Glomerular endothelial cell (primary cell): ENCODE results near the gene AQP12A. TPM values are rescaled to one million over a fixed set of nuclear protein-coding genes. Genes with fewer than 3 reads are reported as not detected.

Source experiments
- DNase-seq: peaks from one replicate; pipeline ENCODE4 v3.0.0-alpha.2; 2011; ENCODE audit warnings: low read depth, low spot score; ENCODE audit errors: extremely low read depth
- total RNA-seq: library from RNA; depleted of rRNA; stranded (reverse); fragments of >200 nt; gene quantifications from 2 replicates; pipeline ENCODE4 v1.2.3, GENCODE V29; 2015

AQP12A gene
- total RNA-seq, 1 donor from 2014 or later: not detected

DNA sequence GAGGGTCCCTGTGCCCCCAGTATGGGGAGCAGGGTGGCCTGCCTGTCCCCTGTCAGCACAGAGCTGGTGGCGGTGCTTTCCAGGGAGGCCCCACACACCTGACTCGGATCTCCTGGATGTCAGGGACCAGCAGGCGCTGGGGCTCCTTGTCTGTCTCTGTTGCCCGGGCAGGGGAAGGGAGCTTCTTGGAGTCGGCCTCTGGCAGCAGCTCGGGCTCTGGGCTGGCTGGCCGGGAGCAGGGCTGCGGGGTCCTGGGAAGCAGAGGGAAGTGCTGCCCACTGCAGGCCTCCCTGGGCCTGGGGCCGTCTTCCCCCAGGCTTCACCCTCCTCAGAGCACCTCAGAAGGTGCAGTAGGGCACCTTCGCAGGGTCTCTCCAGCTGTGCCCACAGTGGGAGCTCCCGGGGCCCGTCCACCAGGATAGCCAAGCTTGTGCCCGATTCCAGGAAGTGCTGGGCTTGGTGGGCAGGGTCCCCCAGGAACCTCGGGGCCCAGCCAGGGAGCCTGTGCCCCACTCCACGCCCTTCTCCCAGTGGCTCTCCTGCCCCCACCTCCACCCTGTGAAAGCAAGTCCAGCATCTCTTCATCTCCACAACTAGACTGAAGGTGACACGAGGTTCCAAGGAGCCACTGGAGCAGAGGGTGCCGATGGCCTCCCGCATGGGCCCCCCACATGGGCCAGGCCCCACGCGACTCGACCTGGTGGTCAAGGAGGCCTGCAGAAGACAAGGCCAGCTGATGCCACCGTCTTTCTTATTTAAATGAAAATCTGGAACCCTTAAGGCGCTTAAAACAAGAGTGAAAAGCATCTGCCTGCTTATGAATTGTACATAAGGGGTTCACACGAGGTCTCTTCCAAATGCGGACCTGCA, 28.2 kb downstream of the AQP12A start:
- no peak for DNase-seq

- DNase-seq: no peak
Observed at GRCh38 chr2:240720686-240721595, 29.3 kb downstream of the AQP12A start.

DNA sequence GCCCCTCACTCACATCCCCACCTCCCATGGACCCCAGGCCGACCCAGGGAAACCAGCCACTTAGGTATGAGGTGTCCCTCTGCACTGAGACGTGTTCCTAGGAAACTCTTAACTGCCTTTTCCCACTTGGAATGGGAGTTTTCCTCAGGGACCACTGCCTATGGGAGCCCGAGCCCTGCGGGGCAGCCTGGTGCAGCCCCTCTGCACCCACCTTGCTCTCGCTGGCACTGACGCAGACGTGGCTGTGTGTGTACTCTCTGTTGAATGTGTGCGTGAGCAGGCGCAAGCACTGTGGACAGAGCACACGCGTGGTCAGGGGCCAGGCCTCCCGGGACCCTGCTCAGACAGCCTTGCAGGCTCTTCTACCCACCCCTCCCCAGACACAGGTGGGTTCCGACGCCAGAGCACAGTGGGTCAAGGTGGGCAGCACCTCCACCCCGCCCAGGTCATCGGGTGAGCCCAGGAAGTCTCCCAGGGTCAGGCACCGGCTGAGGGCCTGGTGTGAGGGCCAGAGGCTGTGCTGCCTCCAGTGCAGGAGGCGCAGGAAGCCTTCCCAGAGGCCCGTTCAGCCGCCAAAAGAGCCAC, 30.0 kb downstream of the AQP12A start:
- DNase-seq: no peak

- no peak for DNase-seq
Observed at GRCh38 chr2:240722376-240722775, 30.7 kb downstream of the AQP12A start.

DNA sequence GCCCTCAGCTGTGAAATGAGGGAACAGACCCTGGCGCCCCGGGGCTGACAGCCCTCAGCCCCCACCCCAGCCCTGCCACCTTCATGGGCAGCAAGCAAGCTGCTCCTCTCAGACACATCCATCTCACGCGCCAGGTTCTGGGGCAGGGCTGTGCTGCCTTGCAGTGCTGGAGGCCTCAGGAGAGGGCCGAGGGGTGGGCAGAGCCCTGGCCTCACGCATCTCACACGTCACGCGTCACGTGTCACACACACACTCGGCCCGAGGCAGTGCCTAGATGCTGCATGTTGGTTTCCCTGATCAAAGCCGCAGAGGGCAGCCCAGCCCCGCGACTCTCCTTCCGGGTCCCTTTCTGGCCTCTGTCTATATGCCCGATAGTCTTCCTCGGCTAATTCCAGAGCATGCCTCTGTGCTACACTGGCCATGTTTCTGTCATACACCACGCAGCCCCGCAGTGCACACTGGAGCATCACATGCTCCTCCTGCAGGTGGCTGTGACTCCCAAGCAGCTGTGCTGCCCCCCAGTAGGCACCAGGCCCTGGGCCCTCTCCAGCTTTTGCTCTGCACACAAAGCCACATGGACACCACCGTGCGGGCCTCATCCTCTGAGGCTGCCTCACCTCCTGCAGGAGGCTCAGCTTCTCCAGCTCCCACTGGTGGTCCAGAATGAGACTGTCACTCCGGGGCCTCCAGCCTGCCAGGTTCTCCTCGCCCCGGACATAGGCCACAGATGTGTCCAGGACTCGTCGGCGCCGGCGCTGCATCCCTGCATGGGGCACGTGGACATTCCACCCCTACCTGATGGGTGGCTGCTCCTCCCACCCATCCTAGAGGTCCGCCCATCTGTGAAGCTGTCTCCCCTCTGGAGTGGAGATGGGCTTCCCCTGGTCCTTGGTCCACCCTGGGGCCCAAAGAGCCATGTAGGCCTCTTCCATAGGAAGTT, 31.4 kb downstream of the AQP12A start:
- DNase-seq: no peak

GRCh38 chr2:240723851-240724250, 32.2 kb downstream of the AQP12A start:
- no peak for DNase-seq

DNA sequence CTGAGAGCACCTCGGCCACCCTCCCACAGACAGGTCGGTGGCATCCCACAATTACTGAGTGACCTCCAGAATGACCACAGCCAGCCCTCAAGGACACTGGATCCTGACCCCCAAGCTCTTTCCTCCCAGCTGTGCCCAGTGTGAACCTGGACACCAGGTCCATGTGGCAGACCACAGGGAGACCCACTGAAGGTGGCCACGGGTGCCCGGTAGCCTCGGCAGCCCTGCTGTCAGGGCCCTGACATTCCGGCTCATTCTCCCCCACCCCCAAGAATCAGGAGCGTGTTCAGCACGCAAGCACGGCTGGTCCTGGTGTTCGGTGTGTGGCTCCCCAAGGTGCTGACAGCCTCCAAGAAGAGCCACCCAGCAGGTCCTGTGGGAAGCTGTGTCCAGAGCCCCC, 32.8 kb downstream of the AQP12A start:
- no peak for DNase-seq

DNA sequence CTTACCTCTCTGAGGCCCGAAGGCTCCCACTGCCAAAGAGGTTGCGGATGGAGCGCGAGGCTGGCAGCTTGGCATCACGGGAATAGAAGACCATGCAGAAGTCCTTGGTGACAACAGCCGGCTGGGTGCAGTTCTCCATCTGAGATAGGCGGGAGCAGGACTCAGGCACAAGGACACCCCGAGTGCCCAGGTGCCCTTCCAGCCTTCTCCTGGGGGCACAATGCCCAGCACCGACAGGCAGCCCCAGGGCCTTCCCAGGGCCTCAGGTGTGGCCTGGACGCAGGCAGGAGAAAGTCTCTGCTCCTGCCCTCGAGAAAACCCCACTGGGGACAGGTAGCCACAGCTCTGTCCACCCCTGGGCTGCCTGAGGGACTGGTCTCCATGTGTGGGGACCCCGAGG, 33.6 kb downstream of the AQP12A start:
- no peak for DNase-seq

DNA sequence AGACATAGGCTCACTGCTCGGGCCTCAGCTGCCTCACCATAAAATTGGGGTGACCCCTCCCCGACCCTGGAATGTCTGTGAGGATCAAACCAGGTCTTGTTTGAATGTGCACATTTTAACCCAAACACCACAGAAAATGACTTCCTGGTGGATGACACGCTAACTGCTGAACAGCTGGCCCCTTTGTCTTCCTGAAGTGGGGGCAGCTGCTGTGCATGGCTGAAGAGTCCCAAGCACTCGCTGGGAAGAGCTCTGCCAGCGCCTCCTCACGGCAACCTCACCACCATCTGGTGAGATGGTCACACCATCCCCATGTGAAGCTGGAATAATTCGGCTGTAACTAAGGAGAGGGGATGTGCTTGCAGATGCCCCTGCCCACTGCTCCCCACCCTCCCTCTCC, 34.0 kb downstream of the AQP12A start:
- no peak for DNase-seq

DNA sequence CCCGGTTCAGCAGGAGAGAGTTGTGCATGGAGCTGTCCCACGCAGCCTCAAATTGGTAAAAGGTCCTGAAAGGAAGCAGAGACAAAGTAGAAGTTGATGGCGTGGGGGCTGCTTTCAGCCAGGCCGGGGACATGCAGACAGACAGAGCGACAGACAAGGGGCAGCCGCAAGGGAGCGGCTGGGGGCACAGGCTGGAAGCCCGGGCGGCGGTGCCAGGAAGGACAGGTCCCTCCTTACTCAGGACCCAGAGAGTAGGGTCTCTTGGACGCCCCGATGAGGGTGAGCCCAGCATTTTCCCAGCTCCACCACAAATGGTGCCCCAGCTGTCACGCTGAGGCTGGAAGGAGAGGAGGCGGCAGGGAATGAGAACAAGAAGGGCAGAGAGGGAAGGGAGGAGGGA, 35.2 kb downstream of the AQP12A start:
- no peak for DNase-seq

DNA sequence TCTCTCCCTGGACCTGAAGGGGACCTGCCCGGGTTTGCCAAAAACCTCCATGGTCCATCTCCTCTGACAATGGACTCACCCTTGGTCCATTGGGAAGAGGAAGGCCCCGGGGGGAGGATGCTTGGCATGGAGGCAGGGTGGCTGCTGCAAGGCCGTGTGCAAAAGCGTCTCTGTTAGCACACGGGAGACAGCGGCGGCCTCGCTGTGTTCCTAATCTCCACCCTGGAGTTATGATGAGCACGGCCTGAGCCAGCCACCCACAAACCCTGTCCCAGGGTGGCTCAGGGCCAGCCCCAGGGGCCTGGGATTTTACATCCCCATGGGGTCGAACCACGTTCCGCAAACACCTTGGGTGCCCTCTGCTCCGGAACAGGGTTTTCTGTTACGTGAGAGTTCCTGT, 35.8 kb downstream of the AQP12A start:
- DNase-seq: no peak

DNA sequence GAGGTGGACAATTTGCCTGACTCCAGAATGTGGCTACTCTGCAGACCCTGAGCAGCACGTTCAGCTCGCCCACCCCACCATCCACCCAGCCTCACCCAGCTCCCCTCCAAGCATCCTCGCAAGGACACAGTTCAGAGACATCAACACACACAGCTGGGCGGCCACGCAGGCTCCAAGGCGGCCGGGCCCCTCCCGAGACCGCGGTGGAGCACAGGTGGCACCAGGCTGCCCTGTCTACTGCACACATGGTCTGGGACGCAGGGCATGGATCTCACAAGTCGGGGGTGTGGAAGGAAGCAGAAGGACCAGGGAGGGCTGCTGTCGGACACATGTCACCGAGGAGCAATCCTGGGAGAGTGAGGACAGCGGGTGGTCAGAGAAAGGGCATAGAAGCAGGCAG, 36.2 kb downstream of the AQP12A start:
- no peak for DNase-seq

- DNase-seq: no peak
Observed at GRCh38 chr2:240728361-240728760, 36.7 kb downstream of the AQP12A start.

GRCh38 chr2:240728827-240729226, 37.2 kb downstream of the AQP12A start:
- DNase-seq: no peak

GRCh38 chr2:240730501-240731177, 39.0 kb downstream of the AQP12A start:
- no peak for DNase-seq

- no peak for DNase-seq
Observed at GRCh38 chr2:240731178-240731545, 39.5 kb downstream of the AQP12A start.

DNA sequence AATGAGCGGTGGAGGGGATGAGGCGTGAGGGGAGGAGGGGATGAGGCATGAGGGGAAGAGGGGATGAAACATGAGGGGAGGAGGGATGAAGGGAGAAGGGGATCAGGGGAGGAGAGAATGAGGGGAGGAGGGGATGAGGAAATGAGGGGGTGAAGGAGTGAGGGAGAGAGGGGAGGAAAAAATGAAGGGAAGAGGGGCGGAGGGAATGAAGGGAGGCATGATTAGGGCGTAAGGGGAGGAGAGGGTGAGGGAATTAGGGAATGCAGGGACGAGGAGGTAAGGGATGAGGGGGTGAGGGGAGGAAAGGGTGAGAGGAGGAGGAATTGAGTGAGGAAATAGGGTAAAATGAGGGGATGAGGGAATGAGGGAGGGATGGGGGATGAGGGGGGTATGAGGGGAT, 40.5 kb downstream of the AQP12A start:
- DNase-seq: no peak

DNA sequence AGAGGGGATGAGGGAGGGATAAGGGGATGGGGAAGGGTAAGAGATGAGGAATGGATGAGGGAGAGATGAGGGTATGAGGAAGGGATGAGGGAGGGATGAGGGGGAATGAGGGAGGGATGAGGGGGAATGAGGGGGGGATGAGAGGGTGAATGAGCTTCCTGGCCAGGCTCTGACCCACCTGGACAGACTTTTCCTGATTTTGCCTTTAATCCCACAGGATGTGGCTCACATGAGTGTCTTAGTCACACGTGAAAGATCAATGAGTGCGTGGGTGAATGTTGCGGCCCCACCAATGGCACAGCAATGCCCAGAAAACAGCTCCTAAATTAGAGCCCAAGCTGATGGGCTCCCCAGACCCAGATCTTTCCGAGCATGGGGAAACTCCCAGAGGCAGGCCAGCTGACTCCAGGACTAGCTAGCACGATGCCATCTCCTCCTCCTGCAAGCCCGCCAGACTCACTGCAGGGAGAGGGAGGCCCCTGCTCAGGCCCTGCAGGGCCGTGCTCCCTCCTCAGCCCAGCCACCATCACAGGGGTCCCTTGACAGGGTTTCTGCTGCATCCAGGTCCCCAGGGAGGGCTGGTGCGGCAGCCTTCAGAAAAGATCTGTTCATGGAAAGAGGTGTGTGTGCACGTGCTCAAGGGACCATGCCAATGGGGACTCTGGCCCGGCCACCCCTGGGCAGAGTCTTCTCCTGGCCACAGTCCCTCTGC, 41.4 kb downstream of the AQP12A start:
- no peak for DNase-seq

GRCh38 chr2:240733803-240734495, 42.3 kb downstream of the AQP12A start:
- no peak for DNase-seq
